Posterior vena cava (tissue), 2 donors: ENCODE results near the gene CUL4A. TPM values are rescaled to one million over a fixed set of nuclear protein-coding genes. Genes with fewer than 3 reads are reported as not detected.
"Not testable (repeated sequence)": the region's sequence is repeated elsewhere in the genome, so short reads cannot be mapped to it uniquely, and the experiment has no call there.

Experiments used
- DNase-seq: peaks from one replicate; pipeline ENCODE4 v3.0.0-alpha.2; 2020; ENCODE audit warnings: low spot score
- intact Hi-C, 2 donors: fragments of 100-400 bp; cut with DNase I; formaldehyde crosslinking; loops; one replicate each; pipeline versions ENCODE4 v1.14.1 to v1.14.2; 2022 to 2023
- long read RNA-seq, 2 donors: library from polyadenylated mRNA; unstranded; transcript quantifications; one replicate each; pipeline ENCODE4 v2.0.0, GENCODE V29; 2020 to 2021
- total RNA-seq, 2 donors: library from RNA; stranded (reverse); fragmentation: NEBNext Ultra II Directional; extraction: Animal tissue kit (Norgen Biotek cat#: 25700); gene quantifications; one replicate each; pipeline ENCODE4 v1.2.1, GENCODE V29; 2021
- donor health status: DM: yes; HTN: yes; CAD: no.
- donor health status: DM: yes; HTN: yes; CAD: no.

CUL4A gene
- total RNA-seq = 10 to 100 TPM; 57.5 to 58.5 TPM
- long read RNA-seq, donor 1, transcript CUL4A-202 (20 exons, 2,364 nt) = major isoform, 41 of 53 reads
- long read RNA-seq, donor 1, partial matches to known transcripts = 7 of 53 reads
- long read RNA-seq, donor 1, other reads (novel, unspliced or antisense) = 4 of 53 reads
- long read RNA-seq, donor 2, full-length matches to known transcripts = 30 of 55 reads
- long read RNA-seq, donor 2, partial matches to known transcripts = 20 of 55 reads
- long read RNA-seq, donor 2, other reads (novel, unspliced or antisense) = 5 of 55 reads

- intact Hi-C loops = no loop called here
- DNase-seq = peak; percentile 93
These were observed at the start of gene CUL4A for GRCh38 chr13:113209336-113209758. TSS of gene CUL4A (plus strand) at chr13:113209613. CDS start at chr13:113209628, 15 bp downstream.

GRCh38 chr13:113159701-113160100, 49.7 kb upstream of the CUL4A start:
- DNase-seq = no peak
- intact Hi-C loops = no loop called here

GRCh38 chr13:113160983-113161382, 48.4 kb upstream of the CUL4A start:
- no peak for DNase-seq
- intact Hi-C loops = no loop called here

GRCh38 chr13:113161433-113161832, 48.0 kb upstream of the CUL4A start:
- intact Hi-C loops = no loop called here
- no peak for DNase-seq

- DNase-seq, intact Hi-C loops: not testable (repeated sequence)
These were observed 47.4 kb upstream of the CUL4A start for GRCh38 chr13:113161975-113162374.

GRCh38 chr13:113162783-113163685, 46.4 kb upstream of the CUL4A start:
- intact Hi-C loops = no loop called here
- no peak for DNase-seq

GRCh38 chr13:113164492-113164891, 44.9 kb upstream of the CUL4A start:
- intact Hi-C loops = no loop called here
- no peak for DNase-seq

- DNase-seq = no peak
- intact Hi-C loops = no loop called here
These were observed 43.1 kb upstream of the CUL4A start for GRCh38 chr13:113166266-113166665.

GRCh38 chr13:113166681-113167080, 42.7 kb upstream of the CUL4A start:
- no peak for DNase-seq
- intact Hi-C loops = no loop called here

GRCh38 chr13:113167155-113167554, 42.3 kb upstream of the CUL4A start:
- intact Hi-C loops = no loop called here
- DNase-seq = no peak

GRCh38 chr13:113167575-113167974, 41.8 kb upstream of the CUL4A start:
- DNase-seq = no peak
- intact Hi-C loops = no loop called here

- DNase-seq = no peak
- intact Hi-C loops = no loop called here
These were observed 41.2 kb upstream of the CUL4A start for GRCh38 chr13:113168211-113168610.

GRCh38 chr13:113169277-113170272, 39.8 kb upstream of the CUL4A start:
- no peak for DNase-seq
- intact Hi-C loops = no loop called here

GRCh38 chr13:113170511-113170910, 38.9 kb upstream of the CUL4A start:
- intact Hi-C loops = no loop called here
- DNase-seq = no peak

GRCh38 chr13:113171250-113172125, 37.9 kb upstream of the CUL4A start:
- no peak for DNase-seq

GRCh38 chr13:113172419-113172926, 36.9 kb upstream of the CUL4A start:
- no peak for DNase-seq
- intact Hi-C loops = no loop called here

More at GRCh38 chr13:113171250-113172125, 37.9 kb upstream of the CUL4A start:
- intact Hi-C loops = no loop called here

GRCh38 chr13:113176280-113176679, 33.1 kb upstream of the CUL4A start:
- no peak for DNase-seq
- intact Hi-C loops = no loop called here

GRCh38 chr13:113176822-113177221, 32.6 kb upstream of the CUL4A start:
- intact Hi-C loops = no loop called here
- DNase-seq = no peak
